Parathyroid adenoma (tissue), 2 donors: Measurements from ENCODE around the gene LRRC49.

ENCODE experiments used
- H2AFZ ChIP-seq: fragments of 300-600 bp; sonication (generic); one replicate; pipeline ENCODE4 v1.7.0; 2017; ENCODE audit warnings: antibody characterized with exemption, mild to moderate bottlenecking
- H3K27ac ChIP-seq: fragments of 300-600 bp; sonication (generic); one replicate; pipeline ENCODE4 v1.7.0; 2017
- H3K27me3 ChIP-seq: fragments of 300-600 bp; sonication (generic); one replicate; pipeline ENCODE4 v1.7.0; 2017; ENCODE audit warnings: low read length; ENCODE audit not compliant: control insufficient read depth, insufficient read depth
- H3K36me3 ChIP-seq: fragments of 300-600 bp; sonication (generic); one replicate; pipeline ENCODE4 v1.7.0; 2017; ENCODE audit warnings: low read length; ENCODE audit not compliant: control insufficient read depth, insufficient read depth
- H3K4me1 ChIP-seq: fragments of 300-600 bp; sonication (generic); one replicate; pipeline ENCODE4 v1.7.0; 2017; ENCODE audit warnings: control low read depth
- H3K4me2 ChIP-seq: fragments of 300-600 bp; sonication (generic); one replicate; pipeline ENCODE4 v1.7.0; 2017; ENCODE audit warnings: low read length
- H3K4me3 ChIP-seq: fragments of 300-600 bp; sonication (generic); one replicate; pipeline ENCODE4 v1.7.0; 2017; ENCODE audit warnings: low read depth, low read length
- H3K79me2 ChIP-seq: fragments of 300-600 bp; sonication (generic); one replicate; pipeline ENCODE4 v1.7.0; 2017; ENCODE audit warnings: control low read depth
- H3K9ac ChIP-seq: fragments of 300-600 bp; sonication (generic); one replicate; pipeline ENCODE4 v1.7.0; 2017; ENCODE audit warnings: mild to moderate bottlenecking
- H3K9me3 ChIP-seq: fragments of 300-600 bp; sonication (generic); one replicate; pipeline ENCODE4 v1.7.0; 2017; ENCODE audit warnings: low read length; ENCODE audit not compliant: control insufficient read depth
- TF ChIP-seq, protein P1 (sequence below): fragments of 300-600 bp; sonication (generic); IDR thresholded peaks from one replicate; pipeline ENCODE4 v1.7.0; 2017; ENCODE audit warnings: antibody characterized with exemption, mild to moderate bottlenecking
- donor health status: primary hyperparathyroidism.

LRRC49 gene, protein sequence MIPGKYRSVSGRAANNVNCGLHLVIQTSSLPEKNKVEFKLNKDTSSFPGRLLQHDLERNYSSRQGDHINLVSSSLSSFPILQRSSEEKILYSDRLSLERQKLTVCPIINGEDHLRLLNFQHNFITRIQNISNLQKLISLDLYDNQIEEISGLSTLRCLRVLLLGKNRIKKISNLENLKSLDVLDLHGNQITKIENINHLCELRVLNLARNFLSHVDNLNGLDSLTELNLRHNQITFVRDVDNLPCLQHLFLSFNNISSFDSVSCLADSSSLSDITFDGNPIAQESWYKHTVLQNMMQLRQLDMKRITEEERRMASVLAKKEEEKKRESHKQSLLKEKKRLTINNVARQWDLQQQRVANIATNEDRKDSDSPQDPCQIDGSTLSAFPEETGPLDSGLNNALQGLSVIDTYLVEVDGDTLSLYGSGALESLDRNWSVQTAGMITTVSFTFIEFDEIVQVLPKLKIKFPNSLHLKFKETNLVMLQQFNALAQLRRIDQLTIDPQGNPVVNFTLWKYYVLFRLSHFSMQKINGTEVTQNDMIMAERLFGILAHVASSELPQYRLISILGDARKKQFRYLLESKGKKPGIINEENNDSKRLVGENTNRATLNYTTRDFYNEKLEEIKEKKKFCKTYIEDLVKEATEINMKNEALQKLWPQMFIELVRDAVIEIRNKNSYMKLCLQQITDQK

DNA sequence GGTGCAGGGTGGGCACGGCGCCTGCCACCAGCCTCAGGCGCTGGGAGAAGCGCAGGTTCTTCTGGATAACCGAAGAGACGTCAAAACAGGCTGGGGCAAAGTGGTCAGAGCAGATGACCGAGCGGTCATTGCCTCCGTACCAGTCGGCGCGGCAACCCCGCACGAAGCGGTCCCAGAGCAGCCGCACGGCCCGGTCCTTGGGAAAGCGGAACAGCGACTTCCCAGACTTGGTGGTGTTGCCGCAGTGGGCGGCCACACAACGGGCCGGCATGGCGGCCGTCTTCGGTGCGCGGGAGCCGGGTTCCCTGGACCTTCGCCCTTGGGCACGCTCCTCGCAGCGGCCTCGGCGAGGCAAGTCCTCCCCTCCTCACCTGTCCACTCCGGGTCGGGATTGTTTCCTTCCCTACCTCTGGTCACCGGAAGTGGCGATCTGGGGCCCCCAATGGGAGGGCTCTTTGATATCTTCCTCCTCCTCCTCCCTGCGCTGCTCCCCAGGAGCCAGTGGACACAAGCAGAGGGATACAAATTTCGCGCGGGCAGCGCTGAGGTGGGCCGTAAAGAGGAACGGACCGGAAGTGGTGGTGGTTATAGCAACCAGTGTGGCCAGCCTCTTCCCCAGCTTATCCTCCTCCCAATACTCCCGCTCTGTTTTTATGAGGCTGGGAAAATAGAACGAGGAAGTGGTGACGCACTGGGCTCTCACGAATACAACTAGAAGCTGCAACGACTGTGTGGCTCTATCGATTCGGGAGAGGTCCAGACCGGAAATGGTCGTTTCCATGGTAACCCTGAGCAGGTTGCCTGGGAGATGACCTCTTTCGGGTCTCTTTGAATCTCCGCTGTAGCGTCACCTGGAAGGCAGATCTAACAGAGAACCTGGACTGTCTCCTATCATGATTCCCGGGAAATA is at the start of gene LRRC49, which contains the start of gene THAP10:
Gene LRRC49, plus strand, starts transcription at position 825 of the 910 bp plus-strand sequence. Its CDS starts 69 bp downstream, at position 894.
Gene THAP10, minus strand, starts transcription at position 432 of the 910 bp plus-strand sequence. Its CDS starts 161 bp downstream, at position 271.
- TF ChIP-seq, protein P1, sequence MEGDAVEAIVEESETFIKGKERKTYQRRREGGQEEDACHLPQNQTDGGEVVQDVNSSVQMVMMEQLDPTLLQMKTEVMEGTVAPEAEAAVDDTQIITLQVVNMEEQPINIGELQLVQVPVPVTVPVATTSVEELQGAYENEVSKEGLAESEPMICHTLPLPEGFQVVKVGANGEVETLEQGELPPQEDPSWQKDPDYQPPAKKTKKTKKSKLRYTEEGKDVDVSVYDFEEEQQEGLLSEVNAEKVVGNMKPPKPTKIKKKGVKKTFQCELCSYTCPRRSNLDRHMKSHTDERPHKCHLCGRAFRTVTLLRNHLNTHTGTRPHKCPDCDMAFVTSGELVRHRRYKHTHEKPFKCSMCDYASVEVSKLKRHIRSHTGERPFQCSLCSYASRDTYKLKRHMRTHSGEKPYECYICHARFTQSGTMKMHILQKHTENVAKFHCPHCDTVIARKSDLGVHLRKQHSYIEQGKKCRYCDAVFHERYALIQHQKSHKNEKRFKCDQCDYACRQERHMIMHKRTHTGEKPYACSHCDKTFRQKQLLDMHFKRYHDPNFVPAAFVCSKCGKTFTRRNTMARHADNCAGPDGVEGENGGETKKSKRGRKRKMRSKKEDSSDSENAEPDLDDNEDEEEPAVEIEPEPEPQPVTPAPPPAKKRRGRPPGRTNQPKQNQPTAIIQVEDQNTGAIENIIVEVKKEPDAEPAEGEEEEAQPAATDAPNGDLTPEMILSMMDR: no peak
- H3K4me3 ChIP-seq: peak within 1 kb of the TSS; percentile 84
- peak within 1 kb of the TSS; percentile 93 for H2AFZ ChIP-seq
- H3K27me3 ChIP-seq: no peaks in the 10 kb centered on the region
- no peaks in the 10 kb centered on the region for H3K36me3 ChIP-seq
- H3K9me3 ChIP-seq: no peaks in the 10 kb centered on the region
- H3K79me2 ChIP-seq: no peaks in the 10 kb centered on the region
- peak within 1 kb of the TSS; percentile 80 for H3K4me2 ChIP-seq
- peak within 1 kb of the TSS; percentile 73 for H3K27ac ChIP-seq
- H3K9ac ChIP-seq: no peak within 1 kb of the TSS
- no peaks in the 10 kb centered on the region for H3K4me1 ChIP-seq

DNA sequence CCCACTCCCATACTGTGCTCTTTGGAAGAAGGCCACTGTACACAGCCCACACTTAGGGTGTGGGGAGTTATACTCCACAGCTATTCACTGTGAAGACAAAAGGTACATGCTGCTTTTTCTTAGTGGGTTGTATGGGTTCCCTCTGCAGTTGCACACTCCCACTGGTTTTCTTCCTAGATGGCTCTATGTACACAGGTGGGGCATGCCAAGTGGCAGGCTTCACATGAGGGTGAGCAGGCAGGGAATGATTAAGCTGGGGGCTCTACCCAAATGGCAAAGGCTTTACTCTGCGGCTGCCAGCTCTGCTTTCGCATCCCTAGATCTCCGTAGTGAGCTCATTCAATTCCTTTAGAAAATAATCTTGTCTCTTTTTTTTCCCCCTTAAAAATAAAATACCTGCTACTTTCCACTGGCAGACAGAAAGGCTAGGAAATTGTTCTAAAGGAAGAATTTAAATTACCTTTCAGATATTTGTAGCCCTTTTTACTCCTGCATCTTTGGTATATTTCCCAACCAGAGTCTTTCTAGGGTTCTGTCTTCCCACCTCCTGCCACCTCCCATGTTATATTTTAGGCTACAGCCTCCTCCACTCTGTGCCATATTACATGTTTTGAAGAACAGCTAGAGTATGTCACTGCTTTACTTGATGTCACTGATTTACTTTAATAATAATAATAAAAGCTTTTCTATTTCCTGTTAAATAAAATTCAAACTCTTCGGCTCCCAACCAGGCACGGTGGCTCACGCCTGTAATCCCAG is 46.8 kb upstream of the LRRC49 start:
- Histone ChIP-seq H3K79me2 (peaks cover 5% of the 10 kb centered on the region), H3K4me1 (no peaks in the 10 kb centered on the region), H3K4me2 (no peak overlapping the region), H2AFZ (no peak overlapping the region), H3K27me3 (no peaks in the 10 kb centered on the region), H3K27ac (no peak overlapping the region), H3K36me3 (no peaks in the 10 kb centered on the region), H3K9me3 (no peaks in the 10 kb centered on the region), H3K4me3 (no peak overlapping the region), H3K9ac (no peak overlapping the region)
- TF ChIP-seq, protein P1: no peak

DNA sequence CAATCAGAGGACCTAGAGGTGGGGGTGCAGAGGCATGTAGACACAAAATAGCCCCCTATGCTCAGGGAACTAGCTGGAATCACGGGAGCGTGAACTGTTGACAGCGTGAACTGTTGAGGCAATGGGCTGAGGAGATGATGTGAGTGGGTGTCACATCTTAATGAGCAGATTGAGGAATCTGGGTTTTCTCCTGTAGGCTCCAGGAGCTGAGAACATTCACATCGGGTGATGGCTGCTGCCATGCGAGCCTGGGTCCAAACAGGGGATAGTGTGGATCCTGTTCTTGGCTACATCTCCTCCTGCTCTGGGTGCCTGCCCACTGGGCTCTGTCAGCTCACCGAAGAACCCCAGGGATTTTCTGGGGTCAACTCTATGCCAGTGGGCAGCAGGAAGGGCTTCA is 40.7 kb upstream of the LRRC49 start:
- no peak overlapping the region for H3K4me3 ChIP-seq
- no peak overlapping the region for H3K27ac ChIP-seq
- no peaks in the 10 kb centered on the region for H3K27me3 ChIP-seq
- no peaks in the 10 kb centered on the region for H3K79me2 ChIP-seq
- TF ChIP-seq, protein P1: no peak
- H3K9ac ChIP-seq: no peak overlapping the region
- H3K9me3 ChIP-seq: no peaks in the 10 kb centered on the region
- H3K4me2 ChIP-seq: no peak overlapping the region
- H3K36me3 ChIP-seq: no peaks in the 10 kb centered on the region
- H2AFZ ChIP-seq: no peak overlapping the region
- H3K4me1 ChIP-seq: peaks cover 3% of the 10 kb centered on the region

DNA sequence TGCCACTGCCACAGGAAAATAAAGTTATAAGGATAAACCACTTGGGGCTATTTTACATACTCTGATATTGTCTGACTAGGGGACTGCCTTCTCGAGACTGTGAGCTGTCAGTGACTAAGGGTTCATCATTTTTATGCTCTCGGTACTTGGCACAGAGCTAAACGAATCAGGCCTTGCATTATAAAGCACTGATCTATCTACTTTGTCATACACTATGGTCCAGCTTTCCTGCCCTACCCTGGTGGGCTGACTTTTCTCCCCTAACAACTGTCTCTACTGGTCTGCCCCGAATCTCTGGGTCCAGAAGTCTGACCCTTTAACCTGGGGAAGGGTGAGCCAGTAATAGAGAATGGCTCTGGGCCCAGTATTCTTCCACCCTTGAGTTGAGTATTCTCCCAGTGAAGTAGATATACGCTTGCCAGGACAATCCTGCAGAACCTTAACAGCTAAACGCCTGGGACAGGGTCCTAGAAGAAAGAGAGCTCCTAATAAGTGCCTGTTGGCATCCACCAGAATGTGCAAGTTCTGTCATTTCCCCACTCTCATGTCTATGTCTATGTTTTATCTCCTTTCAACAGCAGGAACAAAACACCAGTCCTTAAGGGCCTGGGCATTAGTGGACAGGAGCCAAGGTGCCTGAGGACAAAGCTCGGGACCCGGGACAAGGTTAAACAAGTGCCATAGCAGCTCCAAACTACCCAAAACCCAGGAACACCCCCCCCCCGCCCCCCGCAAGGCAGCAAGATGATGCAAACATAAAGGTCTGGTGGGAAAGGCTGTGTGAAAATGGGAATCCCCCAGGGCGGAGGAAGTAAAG is 39.9 kb upstream of the LRRC49 start:
- peak overlapping the region; percentile 68 for H2AFZ ChIP-seq
- H3K27ac ChIP-seq: no peak overlapping the region
- no peaks in the 10 kb centered on the region for H3K79me2 ChIP-seq
- TF ChIP-seq, protein P1: no peak
- H3K9me3 ChIP-seq: no peaks in the 10 kb centered on the region
- peaks cover 3% of the 10 kb centered on the region for H3K4me1 ChIP-seq
- H3K4me3 ChIP-seq: peak overlapping the region; percentile 69
- H3K27me3 ChIP-seq: no peaks in the 10 kb centered on the region
- H3K4me2 ChIP-seq: peak overlapping the region; percentile 76
- no peak overlapping the region for H3K9ac ChIP-seq
- H3K36me3 ChIP-seq: no peaks in the 10 kb centered on the region
